ENCODE measurements around the gene STEAP4. TPM values are rescaled to one million over a fixed set of nuclear protein-coding genes. Genes with fewer than 3 reads are reported as not detected.
"Not testable (repeated sequence)": the region's sequence is repeated elsewhere in the genome, so short reads cannot be mapped to it uniquely, and the experiment has no call there.

Gene STEAP4
- total RNA-seq, 1 donor from 2014 or later: not detected

DNA sequence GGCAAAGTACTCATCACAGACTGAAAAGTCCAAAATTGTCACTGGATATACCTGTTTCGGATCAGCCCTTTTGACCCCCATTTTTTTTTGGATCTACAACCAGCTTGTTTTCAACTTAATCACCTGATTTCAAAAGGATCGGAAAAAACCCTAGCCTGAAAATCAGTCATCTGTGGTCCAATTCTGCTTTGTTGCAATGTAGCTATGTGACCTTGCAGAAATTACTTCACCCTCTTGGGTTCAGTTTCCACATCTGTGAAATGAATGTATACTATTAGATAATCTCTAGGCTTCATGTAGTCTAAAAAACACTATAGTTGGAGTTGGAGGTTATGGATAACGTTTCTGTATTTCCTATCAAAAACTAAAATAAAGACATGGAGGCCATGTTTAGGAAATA is 37.1 kb downstream of the STEAP4 start:
- intact Hi-C loops (cut with micrococcal nuclease): no loop called here

DNA sequence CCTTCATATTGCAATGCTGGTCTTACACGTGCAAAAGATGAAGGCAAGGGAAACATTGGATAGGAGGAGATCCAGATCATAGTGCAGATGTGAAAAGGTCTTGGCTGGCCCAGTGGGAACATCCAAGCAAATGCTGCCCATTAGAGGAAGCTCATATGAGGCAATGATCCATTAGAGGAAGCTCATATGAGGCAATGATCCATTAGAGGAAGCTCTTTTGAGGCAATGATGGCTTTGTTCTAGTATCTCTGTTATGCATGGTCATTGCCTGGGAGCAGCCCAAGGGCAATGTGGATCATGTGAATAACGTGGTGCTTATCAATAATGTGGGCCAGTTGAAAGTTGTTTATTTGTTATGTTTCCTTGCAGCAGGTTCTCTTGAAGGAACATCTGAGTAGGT is 37.8 kb downstream of the STEAP4 start:
- intact Hi-C loops (cut with micrococcal nuclease): no loop called here

DNA sequence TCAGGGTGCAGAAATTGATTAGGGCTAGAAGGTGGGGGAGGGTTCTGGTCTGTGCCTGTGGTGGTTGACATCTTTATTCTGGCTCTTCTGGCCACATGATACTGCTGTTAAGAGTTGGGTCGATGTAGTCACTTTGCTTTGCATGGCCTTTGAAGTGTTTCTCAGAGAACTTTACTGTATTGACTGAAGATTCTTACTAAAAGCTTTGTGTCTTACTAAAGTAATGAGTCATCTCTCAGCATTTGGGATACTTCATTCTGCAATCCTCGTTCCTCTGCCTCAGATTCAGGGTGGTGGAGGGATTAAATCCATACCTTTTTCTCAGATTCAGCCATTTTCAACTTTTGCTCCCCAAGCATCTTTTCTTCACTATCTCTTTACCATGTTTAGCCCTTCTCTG is 38.6 kb downstream of the STEAP4 start:
- intact Hi-C loops (cut with micrococcal nuclease): no loop called here

GRCh38 chr7:88267421-88267820 is 39.3 kb downstream of the STEAP4 start:
- intact Hi-C loops (cut with micrococcal nuclease): no loop called here

DNA sequence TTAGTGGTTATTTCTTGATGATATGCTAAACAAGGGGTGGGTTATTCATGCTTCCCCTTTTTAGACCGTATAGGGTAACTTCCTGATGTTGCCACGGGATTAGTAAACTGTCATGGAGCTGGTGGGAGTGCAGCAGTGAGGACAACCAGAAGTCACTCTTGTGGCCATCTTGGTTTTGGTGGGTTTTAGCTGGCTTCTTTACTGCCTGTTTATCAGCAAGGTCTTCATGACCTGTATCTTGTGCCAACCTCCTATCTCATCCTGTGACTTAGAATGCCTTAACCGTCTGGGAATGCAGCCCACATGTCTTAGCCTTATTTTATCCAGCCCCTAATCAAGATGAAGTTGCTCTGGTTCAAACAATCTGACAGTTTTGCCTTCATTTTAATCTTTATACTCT is 41.7 kb downstream of the STEAP4 start:
- intact Hi-C loops (cut with micrococcal nuclease): not testable (repeated sequence)

DNA sequence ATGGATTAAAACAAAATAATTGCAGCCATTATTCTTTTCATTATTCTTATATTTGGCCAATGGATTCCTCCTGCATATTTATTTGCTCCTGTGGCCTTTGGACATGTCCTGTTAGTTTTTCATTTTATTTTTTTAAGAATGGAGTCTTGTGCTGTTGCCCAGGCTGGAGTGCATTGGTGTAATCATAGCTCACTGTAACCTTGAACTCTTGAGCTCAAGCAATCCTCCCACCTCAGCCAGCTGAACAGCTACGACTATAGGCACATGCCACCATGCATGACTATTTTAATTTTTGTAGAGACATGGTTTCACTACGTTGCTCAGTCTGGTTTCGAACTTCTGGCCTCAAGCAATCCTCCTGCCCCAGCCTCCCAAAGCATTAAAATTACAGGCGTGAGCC is 44.1 kb downstream of the STEAP4 start:
- intact Hi-C loops (cut with micrococcal nuclease): no loop called here

DNA sequence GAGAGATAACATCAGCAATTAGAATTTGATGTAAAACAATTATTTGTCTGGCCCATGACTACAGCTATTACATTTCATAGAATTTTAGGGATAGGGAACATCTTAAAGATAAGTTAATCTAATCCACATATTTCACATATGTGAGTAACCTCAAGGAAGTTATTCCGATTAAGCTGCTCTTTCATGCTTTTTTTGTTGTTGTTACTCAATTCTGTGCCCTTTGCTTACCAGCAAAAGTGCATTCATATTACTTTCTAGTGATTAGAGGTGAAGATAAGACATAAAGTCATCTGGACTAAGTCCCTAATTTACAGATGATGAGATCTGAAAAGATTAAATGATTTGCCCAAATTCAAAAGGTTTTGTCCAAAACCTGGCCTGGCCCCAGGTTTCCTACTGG is 46.0 kb downstream of the STEAP4 start:
- intact Hi-C loops (cut with micrococcal nuclease): no loop called here

GRCh38 chr7:88259656-88260380 is 46.9 kb downstream of the STEAP4 start:
- intact Hi-C loops (cut with micrococcal nuclease): no loop called here

DNA sequence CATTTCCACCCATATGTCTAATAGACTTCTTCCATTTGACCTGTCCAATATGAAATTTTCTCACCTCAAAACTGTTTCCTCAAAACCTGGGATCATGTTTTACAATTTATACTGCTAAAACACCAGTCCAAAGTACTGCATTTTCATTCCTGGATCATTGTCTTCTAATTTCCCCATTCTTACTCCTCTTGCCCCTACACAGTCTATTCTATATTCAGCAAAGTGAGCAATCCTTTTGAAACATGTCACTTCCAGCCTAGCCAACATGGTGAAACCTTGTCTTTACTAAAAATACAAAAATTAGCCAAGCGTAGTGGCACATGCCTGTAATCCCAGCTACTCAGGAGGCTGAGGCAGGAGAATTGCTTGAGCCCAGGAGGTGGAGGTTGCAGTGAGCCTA is 48.4 kb downstream of the STEAP4 start:
- intact Hi-C loops (cut with micrococcal nuclease): not testable (repeated sequence)

GRCh38 chr7:88256906-88257305 is 49.8 kb downstream of the STEAP4 start:
- intact Hi-C loops (cut with micrococcal nuclease): no loop called here

DNA sequence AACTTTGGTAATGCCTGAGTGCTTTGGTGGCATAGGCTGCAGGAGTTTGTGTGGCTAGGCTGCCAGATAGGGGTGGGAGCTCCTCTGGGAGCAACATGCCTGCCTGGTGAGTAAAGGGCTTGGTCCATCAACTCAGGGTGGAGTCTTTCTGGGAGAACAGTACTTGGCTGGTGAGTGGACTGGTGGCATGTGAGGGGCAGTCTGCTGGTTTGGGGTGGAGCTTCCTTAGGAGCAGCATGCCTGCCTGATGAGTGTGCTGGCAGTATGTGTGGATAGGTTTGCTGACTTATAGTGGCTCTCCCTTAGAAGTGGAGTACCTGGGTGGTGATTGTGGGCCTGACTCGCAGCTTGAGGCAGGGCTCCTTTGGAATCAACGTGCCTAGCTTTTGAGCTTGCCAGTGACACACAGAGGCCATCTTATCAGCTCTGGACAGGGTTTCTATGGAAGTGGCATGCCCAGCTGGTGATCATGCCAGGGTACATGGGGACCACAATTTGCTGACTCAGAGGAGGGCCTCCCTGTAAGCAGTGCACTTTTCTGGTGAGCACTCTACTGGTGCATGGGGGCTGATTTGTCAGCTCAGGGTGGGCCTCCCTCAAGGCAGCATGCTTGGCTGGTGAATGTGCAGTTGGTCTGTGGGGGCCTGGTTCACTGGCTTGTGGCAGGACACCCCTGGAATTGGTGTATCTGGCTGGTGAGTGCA is 51.8 kb downstream of the STEAP4 start:
- intact Hi-C loops (cut with micrococcal nuclease): no loop called here

DNA sequence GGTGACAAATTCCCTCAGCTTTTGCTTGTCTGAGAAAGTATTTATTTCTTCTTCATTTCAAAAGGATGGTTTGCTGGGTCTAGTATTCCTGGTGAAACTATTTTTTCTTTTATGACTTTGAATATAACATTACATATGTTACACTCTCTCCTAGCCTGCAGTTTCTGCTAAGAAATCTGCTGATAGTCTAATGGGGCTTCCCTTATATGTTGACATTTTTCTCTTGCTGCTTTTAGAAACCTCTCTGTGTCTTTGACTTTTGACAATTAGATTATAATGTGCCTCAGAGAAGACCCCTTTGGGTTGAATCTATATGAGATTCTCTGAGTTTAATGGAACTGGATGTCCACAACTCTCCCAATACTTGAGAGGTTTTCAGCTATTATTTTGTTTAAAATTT is 53.1 kb downstream of the STEAP4 start:
- intact Hi-C loops (cut with micrococcal nuclease): no loop called here

DNA sequence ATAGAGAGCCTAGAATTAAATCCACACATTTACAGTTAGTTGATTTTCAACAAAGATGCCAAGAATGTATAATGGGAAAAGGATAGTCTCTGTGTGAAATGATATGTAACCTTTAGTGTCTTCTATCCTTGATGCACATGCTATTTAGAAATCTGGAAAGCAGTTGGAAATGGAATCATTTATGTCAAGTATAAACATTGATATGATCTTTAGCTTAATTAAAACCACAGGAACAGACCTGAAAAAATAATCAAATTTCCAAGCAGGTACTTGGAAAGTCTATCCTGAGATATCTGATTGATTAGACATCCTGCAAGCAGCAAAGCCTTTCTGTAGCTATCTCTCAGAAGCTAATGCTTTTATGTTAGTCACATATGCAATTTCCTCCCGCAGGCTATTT is 62.4 kb downstream of the STEAP4 start:
- intact Hi-C loops (cut with micrococcal nuclease): loop anchor here (5.0 to 10.0 kb wide), 2 partner anchors 113 to 301 kb away; no protein-coding TSS in a partner anchor

DNA sequence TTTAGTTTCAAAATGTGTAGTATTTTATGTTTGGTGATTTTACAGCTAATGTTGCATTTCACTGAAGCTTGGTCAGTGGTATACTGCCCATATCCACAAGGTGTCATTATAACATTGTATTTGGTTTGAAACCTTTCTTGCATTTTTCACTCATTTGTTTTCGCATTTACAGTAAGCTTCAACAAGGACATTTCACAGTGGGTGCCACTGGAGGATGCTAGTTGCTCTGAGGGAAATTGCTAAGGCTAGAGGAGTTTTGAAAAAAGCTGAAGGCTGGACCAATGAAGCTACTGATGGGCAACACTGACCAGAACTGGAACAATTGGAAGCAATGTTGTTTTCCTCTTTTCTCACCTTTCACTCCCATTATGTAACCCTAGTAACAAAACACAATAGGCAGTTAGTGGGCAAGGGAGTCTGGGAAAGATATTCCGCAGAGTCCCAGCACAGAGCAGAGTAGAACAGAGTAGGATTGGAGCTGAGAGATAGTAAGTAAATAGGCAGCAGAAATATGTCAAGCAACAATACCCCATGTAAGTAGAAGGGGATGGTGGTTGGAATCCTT is 63.3 kb downstream of the STEAP4 start:
- intact Hi-C loops (cut with micrococcal nuclease): loop anchor here (1.0 to 10.0 kb wide), 4 partner anchors 114 to 1380 kb away; no protein-coding TSS in a partner anchor

DNA sequence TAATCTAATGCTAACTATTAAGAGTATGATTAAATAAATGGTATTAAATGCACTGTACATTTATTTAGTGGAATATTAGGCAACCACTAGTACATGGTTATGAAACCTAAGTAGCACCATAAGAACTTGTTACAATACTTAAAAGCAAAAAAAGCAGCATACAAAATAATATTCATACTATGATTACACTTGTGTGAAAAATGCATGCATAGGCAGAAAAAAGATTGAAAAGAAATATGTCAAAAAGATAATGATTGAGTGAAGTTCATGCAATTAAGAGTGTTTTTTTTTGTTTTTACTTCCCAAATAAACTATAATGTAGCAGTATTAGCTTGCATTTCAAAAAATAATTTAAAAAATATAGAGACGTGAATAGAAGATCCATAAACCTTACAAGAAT is 66.8 kb downstream of the STEAP4 start:
- intact Hi-C loops (cut with micrococcal nuclease): loop anchor here (5.0 to 10.0 kb wide), 2 partner anchors 117 to 305 kb away; no protein-coding TSS in a partner anchor

DNA sequence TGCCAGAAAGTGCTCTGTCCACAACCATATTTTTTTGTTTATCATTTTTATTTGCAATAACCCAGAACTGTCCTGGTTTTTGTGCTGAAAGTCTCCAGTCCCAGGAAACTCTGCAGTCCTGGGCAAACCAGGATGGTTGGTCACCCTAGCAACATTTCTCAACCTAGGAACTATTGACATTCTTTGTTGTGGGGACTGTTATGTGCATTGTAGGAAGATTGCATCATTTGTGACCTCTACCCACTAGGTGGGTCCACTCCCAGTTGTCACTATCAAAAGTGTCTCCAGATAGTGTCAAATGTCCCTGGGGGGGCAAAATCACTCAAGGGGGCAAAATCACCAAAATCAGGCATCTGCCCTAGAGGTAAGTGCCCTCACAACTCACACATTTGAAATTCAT is 72.9 kb downstream of the STEAP4 start:
- intact Hi-C loops (cut with micrococcal nuclease): no loop called here

DNA sequence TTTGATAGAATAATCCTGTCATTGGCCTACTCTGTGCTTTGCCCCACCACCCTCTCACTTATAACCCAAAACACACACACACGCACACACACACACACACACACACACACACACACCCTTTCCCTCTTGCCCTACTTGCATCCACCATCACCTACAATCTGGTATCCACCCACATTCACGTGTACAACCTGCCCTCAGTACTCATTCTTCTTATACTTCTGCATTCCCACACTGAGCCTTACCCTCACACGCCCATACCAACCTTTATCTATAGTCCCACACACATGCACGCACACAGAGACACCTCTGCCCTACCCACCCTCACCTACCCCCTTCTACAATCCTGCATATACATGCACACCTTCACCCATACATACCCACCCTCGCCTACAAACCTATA is 76.0 kb downstream of the STEAP4 start:
- intact Hi-C loops (cut with micrococcal nuclease): no loop called here

DNA sequence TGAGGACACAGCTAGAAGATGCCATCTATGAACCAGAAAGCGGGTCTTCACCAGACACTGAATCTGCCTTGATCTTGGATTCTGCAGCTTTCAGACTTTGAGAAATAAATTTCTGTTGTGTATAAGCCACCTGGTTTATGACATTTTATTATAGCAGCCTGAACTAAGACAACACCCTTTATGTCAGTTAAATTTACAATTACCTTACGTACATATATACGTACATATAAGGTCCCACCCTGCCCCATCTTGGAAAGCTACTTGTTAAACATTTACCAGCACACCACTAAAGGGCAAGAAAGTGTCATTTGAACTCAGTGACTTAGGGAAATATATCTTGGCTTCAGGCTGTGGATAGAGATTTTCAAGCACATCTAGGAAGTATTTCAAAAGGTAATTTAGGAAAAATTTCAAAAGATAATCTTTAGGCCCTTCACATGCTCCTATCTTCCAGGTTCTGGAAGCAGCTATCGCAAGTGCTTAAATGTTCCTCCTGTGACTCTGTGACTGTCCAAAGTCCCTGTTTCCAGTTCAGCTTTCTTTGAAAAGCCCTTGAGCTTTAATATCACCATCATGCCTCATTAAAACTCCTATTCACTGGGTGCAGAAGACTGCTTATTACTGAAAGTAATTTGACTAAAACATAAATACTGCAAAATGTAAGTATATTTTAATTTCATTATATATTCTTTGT is 77.2 kb downstream of the STEAP4 start:
- intact Hi-C loops (cut with micrococcal nuclease): no loop called here

DNA sequence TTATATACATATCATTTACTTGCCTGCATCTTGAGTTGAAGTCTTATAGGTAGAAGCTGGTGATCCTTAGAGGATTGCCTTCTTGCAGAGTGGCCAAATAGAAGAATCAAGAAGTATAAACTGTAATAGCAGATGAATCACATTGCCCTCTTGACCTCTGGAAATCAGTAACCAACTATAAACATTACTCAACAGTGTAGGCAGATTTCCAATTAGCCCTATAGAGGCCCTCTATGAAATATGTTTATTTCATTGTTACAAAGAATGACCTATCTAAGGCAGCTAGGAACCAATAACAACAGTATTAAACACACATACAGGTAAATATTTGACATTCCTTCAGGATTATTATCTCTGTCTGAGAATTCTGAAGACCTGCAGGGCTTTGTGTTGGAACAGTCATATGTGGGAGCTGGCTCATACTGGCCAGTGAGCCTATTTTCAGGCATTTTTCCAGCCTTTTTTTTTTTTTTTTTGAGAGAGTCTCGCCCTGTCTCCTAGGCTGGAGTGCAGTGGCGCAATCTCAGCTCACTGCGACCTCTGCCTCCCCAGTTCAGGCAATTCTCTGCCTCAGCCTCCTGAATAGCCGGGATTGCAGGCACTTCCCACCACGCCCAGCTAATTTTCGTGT is 79.7 kb downstream of the STEAP4 start:
- intact Hi-C loops (cut with micrococcal nuclease): no loop called here

- intact Hi-C loops (cut with micrococcal nuclease): no loop called here
These were observed 80.5 kb downstream of the STEAP4 start for GRCh38 chr7:88226201-88226600.

DNA sequence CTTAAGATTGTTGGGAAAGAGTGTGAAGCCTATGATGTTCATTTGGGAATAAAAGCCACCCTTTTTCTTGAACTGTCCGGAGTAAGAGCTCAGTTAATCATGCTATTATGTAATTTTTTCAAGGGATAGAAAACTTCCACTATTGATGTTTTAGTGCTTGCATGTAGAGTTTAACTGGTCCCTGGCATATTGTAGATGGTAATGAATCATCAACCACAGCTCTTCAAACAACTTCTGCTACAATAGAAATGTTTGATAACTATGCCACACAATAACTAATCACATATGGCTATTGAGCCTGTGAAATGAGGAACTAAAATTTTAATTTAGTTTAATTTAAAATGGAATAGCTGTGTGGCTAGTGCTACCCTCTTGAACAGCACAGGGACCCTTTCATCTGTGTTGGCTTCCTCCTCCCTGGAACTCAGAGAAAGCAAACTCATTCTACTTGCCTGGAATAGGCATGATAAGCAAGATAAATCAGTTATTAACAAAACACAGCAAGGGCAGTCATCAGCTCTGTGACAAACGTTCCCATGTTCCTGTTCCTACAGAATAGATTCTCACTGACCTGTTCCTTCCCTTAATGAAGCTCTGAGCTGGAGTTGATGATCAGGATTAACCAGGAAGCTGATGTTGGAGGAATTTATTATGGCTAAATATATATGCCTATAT is 82.0 kb downstream of the STEAP4 start:
- intact Hi-C loops (cut with micrococcal nuclease): loop anchor here (5.0 kb wide), 1 partner anchor 427 kb away; no protein-coding TSS in a partner anchor

Data from T-helper 1 cell treated with Interleukin-12 subunit alpha and Interleukin-12 subunit beta and Interleukin-4 antibody, amounts not matched to agents 30 ng/mL and 1 ng/mL, for 36 hours (primary cell).